CD4-positive, alpha-beta T cell treated with Interleukin-21 for 1 hour (primary cell): ENCODE data around the gene DUSP1.

Source experiments
- DNase-seq: peaks from one replicate; pipeline ENCODE4 v3.0.0-alpha.2; 2020

The DUSP1 gene

DNA sequence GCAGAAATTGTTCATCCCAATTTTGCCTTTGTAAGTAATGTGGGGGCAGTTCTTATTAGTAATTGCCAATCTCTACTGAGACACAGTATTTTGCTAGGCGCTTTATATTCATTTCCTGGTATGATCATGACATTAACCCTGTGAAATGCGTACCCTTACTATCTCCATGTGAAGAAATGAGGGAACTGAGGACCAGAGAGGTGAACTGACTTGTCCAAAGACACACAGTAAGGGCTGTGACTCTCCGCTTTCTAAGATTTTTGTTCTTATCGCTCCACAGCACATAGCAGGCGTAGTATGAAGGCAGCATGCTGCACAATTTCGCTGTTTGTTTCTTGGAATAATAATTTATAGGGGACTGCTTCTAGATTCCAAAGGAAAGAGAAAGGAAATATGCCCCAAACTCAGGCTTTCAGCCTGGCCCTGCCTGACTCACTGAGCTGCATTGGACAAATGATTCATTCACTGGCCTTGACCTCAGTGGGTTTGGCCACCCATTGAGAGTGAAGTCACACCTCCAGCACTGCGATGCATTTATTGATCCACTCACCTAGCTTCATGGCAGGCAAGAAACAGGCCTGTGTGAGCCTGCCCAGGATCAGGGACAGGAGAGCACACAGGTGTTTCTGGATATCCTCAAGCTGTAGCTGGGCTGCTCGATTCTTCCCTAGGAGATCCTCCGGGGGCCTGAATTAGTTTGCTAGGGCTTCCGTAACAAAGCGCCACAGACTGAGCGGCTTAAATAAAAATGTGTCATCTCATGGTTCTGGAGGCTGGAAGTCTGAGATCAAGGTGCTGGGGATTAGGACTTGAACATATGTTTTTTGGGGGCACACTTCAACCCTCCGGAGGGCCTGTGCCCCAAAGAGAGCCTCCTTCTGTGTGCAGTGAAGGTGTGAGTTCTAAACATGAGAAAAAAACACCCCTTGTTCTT lies 7.2 kb upstream of the DUSP1 start:
- DNase-seq, result peak; percentile 30

DNA sequence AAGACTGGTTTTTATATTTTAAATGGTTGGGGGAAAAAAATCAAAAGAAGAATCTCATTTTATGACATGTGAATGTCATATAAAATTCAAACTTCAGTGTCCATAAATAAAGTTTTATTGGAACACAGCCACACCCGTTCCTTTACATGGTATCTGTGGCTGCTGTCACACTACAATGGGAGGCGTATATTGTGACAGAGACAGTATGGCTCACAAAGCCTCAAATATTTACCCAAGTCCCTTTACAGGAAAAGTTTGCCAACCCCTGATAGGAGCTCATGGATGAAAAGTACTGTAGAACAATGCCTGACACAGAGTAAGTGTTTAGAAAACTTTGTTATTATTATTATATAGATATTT lies 5.2 kb upstream of the DUSP1 start:
- DNase-seq, result no peak

GRCh38 chr5:172775326-172776234 lies 4.6 kb upstream of the DUSP1 start:
- DNase-seq, result peak; percentile 36

DNA sequence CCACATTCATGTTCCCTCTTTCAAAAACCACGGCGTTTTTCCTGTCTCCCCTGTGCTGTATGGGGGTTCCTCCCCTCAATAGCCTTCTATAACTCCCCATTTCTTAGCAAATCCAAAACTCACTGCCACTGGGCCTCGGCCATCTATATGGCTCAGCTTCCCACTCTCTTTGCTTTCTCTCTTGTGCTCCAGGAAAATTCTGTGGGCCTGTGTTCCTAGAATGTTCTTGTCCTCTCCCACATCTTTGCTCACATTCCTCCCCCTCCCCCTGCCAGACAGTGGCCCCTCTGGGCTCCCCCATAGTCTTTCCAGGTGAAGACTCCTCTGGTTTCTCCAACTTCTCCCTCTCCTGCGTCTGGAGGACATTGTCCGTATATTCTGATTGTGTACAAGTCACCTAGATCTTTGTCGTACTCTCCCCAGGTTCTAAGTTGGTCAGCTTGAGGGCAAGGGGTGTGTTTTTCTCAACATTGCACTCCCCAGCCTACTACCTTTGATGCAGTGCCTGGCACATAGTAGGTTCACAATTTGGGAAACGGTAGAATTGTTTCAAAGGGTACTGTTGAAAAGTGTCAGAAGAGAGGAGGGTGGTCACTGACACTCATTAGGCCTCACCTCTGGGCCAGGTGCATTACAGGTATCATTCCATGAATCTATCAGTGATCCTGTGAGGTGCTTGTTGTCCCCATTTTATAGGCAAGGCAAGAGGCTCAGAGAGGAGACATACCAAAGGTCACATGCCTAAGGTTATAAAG lies 3.7 kb upstream of the DUSP1 start:
- no peak for DNase-seq

GRCh38 chr5:172773481-172774469 lies 2.8 kb upstream of the DUSP1 start:
- DNase-seq, result peak; percentile 33

DNA sequence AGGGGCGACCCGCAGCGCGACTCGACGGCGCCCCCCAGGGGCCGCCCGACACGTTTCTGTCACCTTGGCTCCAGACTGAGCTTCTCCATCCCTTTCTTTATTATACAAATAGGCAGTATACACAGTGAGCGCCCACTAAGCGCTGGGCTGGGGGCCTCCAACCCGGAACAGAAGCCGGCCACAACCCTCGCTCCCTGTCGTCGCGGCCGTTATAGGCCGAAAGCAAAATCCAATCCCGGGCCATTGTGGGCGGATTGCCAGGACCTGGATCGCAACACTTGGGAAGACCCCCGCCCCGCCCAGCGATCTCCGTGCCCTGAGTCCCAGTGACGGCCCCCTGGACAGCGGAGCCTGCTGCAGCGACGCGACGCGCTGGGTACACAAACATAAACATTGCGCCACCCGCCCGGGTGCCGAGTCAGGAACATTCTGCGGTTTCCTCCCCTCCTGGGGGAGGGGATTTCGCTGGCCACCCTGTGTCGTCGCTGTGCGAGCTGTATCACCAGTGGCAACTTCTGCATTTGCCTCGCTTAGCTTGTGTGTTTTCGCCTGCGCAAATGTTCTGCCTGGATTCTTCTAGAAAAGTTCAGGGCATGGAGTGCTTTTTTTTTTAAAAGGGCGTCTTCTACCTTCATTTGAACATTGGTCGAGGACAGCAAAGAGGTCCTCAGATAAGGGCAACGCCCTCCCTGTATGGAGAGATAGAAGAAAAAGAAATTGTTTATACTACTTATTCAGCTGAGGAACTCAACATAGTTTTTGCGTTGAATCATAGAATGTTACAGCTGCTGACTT lies 1.3 kb upstream of the DUSP1 start:
- DNase-seq, result peak; percentile 97

- no peak for DNase-seq
These were observed 580 bp upstream of the DUSP1 start for GRCh38 chr5:172771439-172772111.

- no peak for DNase-seq
These were observed 671 bp downstream of the DUSP1 start for GRCh38 chr5:172770374-172770674.

DNA sequence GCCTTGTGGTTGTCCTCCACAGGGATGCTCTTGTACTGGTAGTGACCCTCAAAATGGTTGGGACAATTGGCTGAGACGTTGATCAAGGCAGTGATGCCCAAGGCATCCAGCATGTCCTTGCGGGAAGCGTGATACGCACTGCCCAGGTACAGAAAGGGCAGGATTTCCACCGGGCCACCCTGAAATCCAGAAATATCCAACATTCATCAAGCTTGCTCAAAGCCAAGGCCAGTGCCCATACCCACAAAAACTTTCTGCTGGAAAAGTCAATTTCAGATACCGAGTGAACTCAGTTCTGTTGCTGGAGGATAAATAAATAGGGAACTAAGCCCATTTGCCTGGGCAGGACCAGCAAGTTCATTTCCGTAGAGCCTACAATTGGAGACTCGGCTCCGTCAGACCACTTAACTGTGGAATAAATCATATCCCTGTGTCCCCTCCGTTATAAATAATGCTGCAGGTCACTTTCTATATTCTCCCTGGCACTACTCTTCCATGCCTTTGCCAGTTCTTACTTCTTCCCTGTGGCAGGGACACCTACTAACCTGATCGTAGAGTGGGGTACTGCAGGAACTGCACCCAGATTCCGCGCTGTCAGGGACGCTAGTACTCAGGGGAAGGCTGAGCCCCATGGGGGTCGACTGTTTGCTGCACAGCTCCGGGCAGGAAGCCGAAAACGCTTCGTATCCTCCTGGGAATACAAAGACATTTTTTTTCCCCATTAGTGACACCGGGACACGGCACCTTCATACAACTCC lies 1.2 kb downstream of the DUSP1 start:
- peak; percentile 60 for DNase-seq

DNA sequence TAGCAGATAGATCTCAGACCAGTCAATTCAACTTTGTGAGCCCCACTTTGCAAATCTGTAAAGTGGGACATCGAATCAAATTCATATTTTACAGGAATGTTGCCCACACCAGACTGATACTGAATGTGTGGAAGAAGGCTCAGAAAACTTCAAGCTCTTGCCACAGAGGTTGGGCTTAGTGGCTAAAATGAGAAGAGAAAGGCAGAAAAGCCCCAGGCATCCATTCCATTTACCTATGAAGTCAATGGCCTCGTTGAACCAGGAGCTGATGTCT lies 1.7 kb downstream of the DUSP1 start:
- no peak for DNase-seq

GRCh38 chr5:172768573-172769341 lies 2.2 kb downstream of the DUSP1 start:
- peak; percentile 71 for DNase-seq

- no peak for DNase-seq
These were observed 2.9 kb downstream of the DUSP1 start for GRCh38 chr5:172768098-172768572.

DNA sequence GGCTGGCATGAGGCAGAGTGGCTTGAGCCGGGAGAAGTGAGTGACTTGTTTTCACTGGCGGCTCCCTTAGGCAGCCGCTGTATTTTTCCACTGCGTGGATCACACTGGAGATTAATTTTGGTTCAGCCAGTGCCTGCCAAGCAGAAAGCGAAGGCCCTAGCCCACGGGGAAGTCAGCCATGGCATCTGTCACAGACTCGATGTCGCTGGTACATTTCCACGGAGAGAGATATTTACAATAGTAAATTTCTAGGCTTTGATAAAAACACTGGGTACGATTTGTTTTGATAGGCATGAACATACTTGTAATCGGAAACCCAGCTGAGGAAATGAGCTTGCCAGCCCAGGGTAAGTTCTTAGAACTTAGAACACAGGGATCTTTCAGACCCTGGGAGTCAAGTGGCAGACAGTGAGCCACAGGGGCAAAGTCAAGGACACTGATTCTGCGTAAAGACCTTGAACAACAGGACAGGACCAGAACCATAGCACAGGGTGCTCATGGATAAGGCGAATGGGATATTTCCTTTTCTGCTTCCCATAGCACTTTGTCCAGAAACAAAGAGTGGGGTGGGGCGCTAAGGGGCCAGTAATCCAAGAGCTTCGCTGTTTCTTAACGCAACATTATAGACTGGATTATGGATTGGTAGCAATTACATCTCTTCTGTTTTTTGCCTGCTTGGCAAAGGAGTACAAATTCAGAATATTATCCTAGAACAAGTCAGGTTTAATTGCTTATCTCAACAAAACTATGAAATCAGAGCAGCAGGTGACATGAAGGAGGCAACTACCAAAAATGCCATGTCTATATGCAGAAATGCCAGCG lies 4.5 kb downstream of the DUSP1 start:
- DNase-seq, result peak; percentile 86

DNA sequence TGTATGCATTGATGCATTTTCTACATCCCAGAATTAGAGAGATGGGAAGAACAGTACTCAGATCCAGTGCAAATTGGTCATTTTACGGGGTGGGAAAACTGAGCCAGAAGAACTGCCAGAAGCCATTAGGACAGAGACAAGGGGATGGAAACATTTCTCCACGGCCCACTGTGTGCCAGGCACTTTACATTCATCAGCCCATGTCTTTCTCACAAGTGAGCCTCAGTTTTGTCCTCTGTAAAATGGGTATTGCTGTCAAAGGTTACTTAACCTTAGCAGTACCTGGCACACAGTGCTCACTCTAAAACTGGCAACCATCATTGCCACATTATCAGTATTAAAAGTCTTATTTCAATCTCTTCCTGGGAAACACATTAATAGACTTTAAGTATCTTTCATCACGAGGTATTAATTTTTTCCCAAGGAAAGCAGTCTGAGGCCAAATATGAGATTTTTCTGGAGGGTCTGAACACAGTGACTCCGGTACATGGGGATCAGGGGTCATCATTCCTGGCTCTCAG lies 5.2 kb downstream of the DUSP1 start:
- peak; percentile 85 for DNase-seq

GRCh38 chr5:172764861-172765765 lies 5.9 kb downstream of the DUSP1 start:
- peak; percentile 100 for DNase-seq

DNA sequence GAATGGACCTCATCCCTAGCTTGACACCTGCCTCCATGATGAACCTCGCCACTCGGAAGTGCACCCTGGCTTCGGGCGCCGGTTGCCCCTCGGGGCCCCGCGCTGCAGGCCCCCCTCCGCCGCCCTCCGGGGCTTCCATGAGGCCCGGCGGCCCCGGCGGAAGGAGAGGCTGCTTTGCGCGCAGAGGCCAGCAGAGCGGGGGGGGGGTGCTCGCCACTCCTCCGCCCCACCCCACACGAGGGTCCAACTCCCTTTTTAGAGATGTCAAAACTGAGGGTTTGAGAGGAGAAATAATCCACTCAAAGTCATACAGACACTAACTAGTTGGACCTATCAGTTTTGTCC lies 7.9 kb downstream of the DUSP1 start:
- no peak for DNase-seq
